GM18951 (cell line): ENCODE results near the gene ATP5F1A.
A peak's percentile ranks its signal among the peaks of the same experiment; 100 is the strongest.
"Not testable (repeated sequence)": the region's sequence is repeated elsewhere in the genome, so short reads cannot be mapped to it uniquely, and the experiment has no call there.

Source experiments
- POLR2A ChIP-seq: IDR thresholded peaks from 4 replicates; pipeline ENCODE4 v1.6.1; 2011; ENCODE audit warnings: mild to moderate bottlenecking; ENCODE audit not compliant: insufficient read length, insufficient read depth; ENCODE audit errors: extremely low read depth
- in situ Hi-C: fragments of 300-500 bp; cut with MboI; formaldehyde crosslinking; loops from one replicate; pipeline ENCODE4 v1.12.0; 2022; ENCODE audit warnings: low sequenced_read_pairs, mixed read lengths, inconsistent platforms; ENCODE audit not compliant: unreplicated experiment

ATP5F1A gene

GRCh38 chr18:46097801-46098615 is at the start of gene ATP5F1A:
Gene ATP5F1A (minus strand): TSS chr18:46098296. CDS start chr18:46098231, 65 bp downstream.
- in situ Hi-C loops: no loop called here
- TF ChIP-seq POLR2A: peak; percentile 89

- in situ Hi-C loops: loop anchor here (10.0 kb wide), 1 partner anchor 514 kb away; the partner anchor contains the start of gene LOXHD1
- TF ChIP-seq POLR2A: no peak
Measured at GRCh38 chr18:46141199-46141598, 43.1 kb upstream of the ATP5F1A start.

DNA sequence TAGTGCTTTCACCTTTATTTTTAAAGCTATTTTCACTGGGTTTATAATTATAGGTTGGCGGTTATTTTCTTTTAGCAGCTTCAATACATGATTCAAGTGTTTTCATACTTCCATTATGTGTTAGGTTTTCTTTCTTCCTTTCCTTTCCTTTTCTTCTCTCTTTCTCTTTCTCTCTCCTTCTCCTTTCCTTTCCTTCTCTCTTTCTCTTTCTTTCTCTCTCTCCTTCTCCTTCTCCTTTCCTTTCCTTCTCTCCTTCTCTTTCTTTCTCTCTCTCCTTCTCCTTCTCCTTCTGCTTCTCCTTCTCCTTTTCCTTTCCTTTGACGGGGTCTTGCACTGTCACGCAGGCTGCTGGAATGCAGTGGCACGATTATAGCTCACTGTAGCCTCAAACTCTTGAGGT is 42.1 kb upstream of the ATP5F1A start:
- TF ChIP-seq POLR2A: no peak
- in situ Hi-C loops: loop anchor here (10.0 kb wide), 1 partner anchor 515 kb away; the partner anchor contains the start of gene LOXHD1

- in situ Hi-C loops: no loop called here
- no peak for TF ChIP-seq POLR2A
Measured at GRCh38 chr18:46134920-46135675, 37.0 kb upstream of the ATP5F1A start.

GRCh38 chr18:46133534-46133933 is 35.4 kb upstream of the ATP5F1A start:
- in situ Hi-C loops: no loop called here
- no peak for TF ChIP-seq POLR2A

DNA sequence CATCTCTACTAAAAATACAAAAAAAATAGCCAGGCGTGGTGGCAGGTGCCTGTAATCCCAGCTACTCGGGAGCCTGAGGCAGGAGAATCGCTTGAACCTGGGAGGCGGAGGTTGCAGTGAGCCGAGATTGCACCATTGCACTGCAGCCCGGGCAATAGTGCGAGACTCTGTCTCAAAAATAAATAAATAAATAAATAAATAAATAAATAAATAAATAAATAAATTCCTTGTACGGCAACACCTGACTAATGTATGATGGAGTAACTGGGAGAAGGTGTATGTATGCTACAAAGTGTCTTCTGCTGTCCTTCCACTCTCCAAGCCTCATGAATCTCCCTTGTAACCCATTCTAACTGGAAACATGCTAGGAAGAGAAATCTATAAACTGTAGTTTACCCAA is 32.5 kb upstream of the ATP5F1A start:
- in situ Hi-C loops: not testable (repeated sequence)

- in situ Hi-C loops: no loop called here
- no peak for TF ChIP-seq POLR2A
Measured at GRCh38 chr18:46130061-46130460, 32.0 kb upstream of the ATP5F1A start.

DNA sequence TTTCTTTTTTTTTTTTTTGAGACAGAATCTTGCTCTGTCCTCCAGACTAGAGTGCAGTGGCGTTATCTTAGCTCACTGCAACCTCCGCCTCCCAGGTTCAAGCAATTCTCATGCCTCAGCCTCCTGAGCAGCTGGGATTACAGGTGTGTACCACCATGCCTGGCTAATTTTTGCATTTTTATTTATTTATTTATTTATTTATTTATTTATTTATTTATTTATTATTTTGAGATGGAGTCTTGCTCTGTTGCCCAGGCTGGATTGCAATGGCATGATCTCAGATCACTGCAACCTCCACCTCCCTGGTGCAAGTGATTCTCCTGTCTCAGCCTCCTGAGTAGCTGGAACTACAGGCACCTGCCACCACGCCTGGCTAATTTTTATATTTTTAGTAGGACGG is 28.5 kb upstream of the ATP5F1A start:
- in situ Hi-C loops: not testable (repeated sequence)

GRCh38 chr18:46113751-46114150 is 15.7 kb upstream of the ATP5F1A start:
- TF ChIP-seq POLR2A: no peak
- in situ Hi-C loops: no loop called here

- in situ Hi-C loops: no loop called here
- TF ChIP-seq POLR2A: no peak
Measured at GRCh38 chr18:46110406-46110805, 12.3 kb upstream of the ATP5F1A start.

DNA sequence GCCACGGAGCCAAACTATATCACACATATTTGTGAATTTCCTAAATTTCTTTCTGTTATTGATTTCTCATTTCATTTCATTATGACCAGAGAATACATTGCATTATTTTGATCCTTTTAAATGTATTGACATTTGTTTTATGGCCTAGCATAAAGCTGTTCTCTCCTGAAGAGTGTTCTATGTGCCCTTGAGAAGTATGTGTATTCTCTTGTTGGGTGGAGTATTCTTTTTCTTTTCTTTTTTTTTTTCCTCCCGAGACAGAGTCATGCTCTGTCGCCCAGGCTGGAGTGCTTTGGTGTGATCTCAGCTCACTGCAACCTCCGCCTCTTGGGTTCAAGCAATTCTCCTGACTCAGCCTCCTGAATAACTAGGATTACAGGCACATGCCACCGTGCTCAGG is 11.3 kb upstream of the ATP5F1A start:
- TF ChIP-seq POLR2A: no peak
- in situ Hi-C loops: no loop called here

GRCh38 chr18:46104128-46104911 is 6.2 kb upstream of the ATP5F1A start, which contains the start of gene HAUS1:
Gene HAUS1 (plus strand): TSS chr18:46104385. CDS start chr18:46104412, 27 bp downstream.
- in situ Hi-C loops: no loop called here
- peak; percentile 76 for TF ChIP-seq POLR2A

DNA sequence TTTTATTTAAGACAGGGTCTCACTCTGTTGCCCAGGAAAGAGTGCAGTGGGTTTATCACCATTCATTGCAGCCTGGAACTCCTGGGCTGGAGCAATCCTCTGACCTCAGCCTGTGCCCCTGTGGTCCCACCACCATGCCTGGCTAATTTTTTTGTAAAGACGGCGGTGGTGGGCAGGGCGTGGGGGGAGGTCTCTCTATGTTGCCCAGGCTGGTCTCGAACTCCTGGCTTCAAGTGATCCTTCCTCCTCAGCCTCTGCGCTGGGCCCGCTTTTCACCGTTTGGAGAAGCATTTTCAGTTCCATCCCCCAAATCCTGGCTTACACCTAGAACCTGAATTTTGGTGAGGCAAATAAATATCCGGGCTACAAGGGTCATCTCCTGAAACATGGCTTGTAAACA is 1.4 kb upstream of the ATP5F1A start:
- TF ChIP-seq POLR2A: no peak
- in situ Hi-C loops: no loop called here
